HepG2 (cell line): ENCODE measurements around the gene RAD9A. TPM values are rescaled to one million over a fixed set of nuclear protein-coding genes. Genes with fewer than 3 reads are reported as not detected.

ENCODE experiments used
- AGO2 ChIP-seq: fragments of 200-400 bp; formaldehyde crosslinking; optimal IDR thresholded peaks from 2 replicates; pipeline ENCODE3; 2017; ENCODE audit warnings: mild to moderate bottlenecking, low read depth, low read length, moderate library complexity
- CBFB ChIP-seq: sonication (generic); formaldehyde crosslinking; IDR thresholded peaks from 2 replicates; pipeline ENCODE4 v1.4.0; 2020; ENCODE audit warnings: missing genetic modification reagents
- FOXK2 ChIP-seq: fragments of 450-650 bp; IDR thresholded peaks from 2 replicates; pipeline ENCODE4 v1.6.1; 2016
- FUBP1 ChIP-seq: sonication (generic); formaldehyde crosslinking; IDR thresholded peaks from 2 replicates; pipeline ENCODE4 v1.5.1; 2020; ENCODE audit warnings: missing genetic modification reagents, mild to moderate bottlenecking, borderline replicate concordance
- PAX8 ChIP-seq: sonication (generic); formaldehyde crosslinking; IDR thresholded peaks from 2 replicates; pipeline ENCODE4 v1.8.0; 2022; ENCODE audit warnings: mild to moderate bottlenecking, missing genetic modification reagents, borderline replicate concordance
- RFX5 ChIP-seq: IDR thresholded peaks from 2 replicates; pipeline ENCODE4 v1.6.1; 2011; ENCODE audit warnings: low read depth, low read length, improper control_type of control experiment
- ZNF883 ChIP-seq: sonication (generic); formaldehyde crosslinking; IDR thresholded peaks from 2 replicates; pipeline ENCODE4 v1.5.1; 2020; ENCODE audit warnings: mild to moderate bottlenecking, missing genetic modification reagents; ENCODE audit errors: not compliant biosample characterization
- polyA plus RNA-seq, 8 experiments: library from polyadenylated mRNA; depleted of rRNA in 3 of 8; stranded (reverse) in 7 of 8; unstranded in 1 of 8; fragments of >200 nt; fragmentation: Illumina TruSeq in 4 of 8; extraction: Trizol in 4 of 8; gene quantifications; 2 replicates each; pipeline versions ENCODE4 v1.2.1 to v1.2.3, GENCODE V29; 2011 to 2016; ENCODE audit warnings: low read depth in 4 of 8, missing spikeins in 1 of 8, mixed read lengths in 1 of 8; ENCODE audit not compliant: insufficient read depth in 1 of 8
- total RNA-seq, 5 experiments: library from RNA; depleted of rRNA; stranded (reverse); fragments of >200 nt; fragmentation: Illumina TruSeq; extraction: Trizol; gene quantifications; 2 replicates each; pipeline ENCODE4 v1.2.3, GENCODE V29; 2016; ENCODE audit warnings: low read depth in 1 of 5
- TF ChIP-seq, protein P1 (sequence below), 2 experiments: fragments of 450-650 bp in 1 of 2; sonication (generic) in 1 of 2; formaldehyde crosslinking; IDR thresholded peaks; 2 replicates each; pipeline versions ENCODE4 v1.5.0 to v1.8.0; 2020 to 2022; ENCODE audit warnings: mild to moderate bottlenecking in 1 of 2, missing genetic modification reagents in 1 of 2
- TF ChIP-seq, protein P2 (sequence below): sonication (generic); formaldehyde crosslinking; IDR thresholded peaks from 2 replicates; pipeline ENCODE4 v1.8.0; 2022; ENCODE audit warnings: mild to moderate bottlenecking, missing genetic modification reagents, moderate library complexity

The RAD9A gene
- total and polyA plus RNA-seq, 2 of the 13 experiments (the other 11 are each of a cell fraction or from before 2014, with no cell fraction given): 10.1 to 15.7 TPM

- TF ChIP-seq FUBP1 (CRISPR knock-in tag) (0 out of 2 replicates have a peak, but pooled peaks have one; percentile 67), PAX8 (no peak), AGO2 (peak; percentile 18), RFX5 (no peak), ZNF883 (CRISPR knock-in tag) (peak; percentile 63), FOXK2 (no peak), CBFB (CRISPR knock-in tag) (0 out of 2 replicates have a peak, but pooled peaks have one; percentile 11)
- TF ChIP-seq, protein P1, sequence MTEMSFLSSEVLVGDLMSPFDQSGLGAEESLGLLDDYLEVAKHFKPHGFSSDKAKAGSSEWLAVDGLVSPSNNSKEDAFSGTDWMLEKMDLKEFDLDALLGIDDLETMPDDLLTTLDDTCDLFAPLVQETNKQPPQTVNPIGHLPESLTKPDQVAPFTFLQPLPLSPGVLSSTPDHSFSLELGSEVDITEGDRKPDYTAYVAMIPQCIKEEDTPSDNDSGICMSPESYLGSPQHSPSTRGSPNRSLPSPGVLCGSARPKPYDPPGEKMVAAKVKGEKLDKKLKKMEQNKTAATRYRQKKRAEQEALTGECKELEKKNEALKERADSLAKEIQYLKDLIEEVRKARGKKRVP (CRISPR knock-in tag; IDR thresholded peaks at IDR 0.05): no peak
- TF ChIP-seq, protein P2, sequence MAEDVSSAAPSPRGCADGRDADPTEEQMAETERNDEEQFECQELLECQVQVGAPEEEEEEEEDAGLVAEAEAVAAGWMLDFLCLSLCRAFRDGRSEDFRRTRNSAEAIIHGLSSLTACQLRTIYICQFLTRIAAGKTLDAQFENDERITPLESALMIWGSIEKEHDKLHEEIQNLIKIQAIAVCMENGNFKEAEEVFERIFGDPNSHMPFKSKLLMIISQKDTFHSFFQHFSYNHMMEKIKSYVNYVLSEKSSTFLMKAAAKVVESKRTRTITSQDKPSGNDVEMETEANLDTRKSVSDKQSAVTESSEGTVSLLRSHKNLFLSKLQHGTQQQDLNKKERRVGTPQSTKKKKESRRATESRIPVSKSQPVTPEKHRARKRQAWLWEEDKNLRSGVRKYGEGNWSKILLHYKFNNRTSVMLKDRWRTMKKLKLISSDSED (CRISPR knock-in tag): 0 out of 2 replicates have a peak, but pooled peaks have one; percentile 64
Measured at GRCh38 chr11:67352546-67353316, 39.1 kb upstream of the RAD9A start (continued).
